Measurements from ENCODE around the gene DDAH1.

DDAH1 gene

DNA sequence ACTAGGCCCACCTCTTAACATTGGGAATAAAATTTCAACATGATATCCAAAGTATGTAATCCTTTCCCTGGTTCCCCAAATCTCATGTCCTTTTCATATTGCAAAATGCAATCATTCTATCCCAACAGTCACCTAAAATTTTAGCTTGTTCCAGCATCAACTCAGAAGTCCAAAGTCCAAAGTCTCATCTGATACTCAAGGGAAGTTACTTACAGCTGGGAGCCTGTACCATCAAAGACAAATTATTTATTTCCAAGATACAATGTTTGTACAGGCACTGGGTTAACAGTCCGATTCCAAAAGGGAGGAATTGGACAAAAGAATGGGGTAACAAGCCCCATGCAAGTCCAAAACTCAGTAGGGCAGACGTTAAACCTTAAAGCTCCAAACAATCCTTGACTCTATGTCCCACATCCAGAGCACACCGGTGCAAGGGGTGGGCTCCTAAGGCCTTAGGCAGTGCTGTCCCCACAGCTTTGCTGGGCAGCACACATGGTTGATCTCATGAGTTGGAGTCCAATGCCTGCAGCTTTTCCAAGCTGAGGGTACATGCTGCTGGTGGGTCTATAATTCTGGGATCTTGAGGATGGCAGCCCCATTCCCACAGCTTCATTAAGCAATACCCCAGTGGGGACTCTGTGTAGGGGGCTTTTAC, 78.8 kb downstream of the DDAH1 start:
- DNase-seq = no peak

DNA sequence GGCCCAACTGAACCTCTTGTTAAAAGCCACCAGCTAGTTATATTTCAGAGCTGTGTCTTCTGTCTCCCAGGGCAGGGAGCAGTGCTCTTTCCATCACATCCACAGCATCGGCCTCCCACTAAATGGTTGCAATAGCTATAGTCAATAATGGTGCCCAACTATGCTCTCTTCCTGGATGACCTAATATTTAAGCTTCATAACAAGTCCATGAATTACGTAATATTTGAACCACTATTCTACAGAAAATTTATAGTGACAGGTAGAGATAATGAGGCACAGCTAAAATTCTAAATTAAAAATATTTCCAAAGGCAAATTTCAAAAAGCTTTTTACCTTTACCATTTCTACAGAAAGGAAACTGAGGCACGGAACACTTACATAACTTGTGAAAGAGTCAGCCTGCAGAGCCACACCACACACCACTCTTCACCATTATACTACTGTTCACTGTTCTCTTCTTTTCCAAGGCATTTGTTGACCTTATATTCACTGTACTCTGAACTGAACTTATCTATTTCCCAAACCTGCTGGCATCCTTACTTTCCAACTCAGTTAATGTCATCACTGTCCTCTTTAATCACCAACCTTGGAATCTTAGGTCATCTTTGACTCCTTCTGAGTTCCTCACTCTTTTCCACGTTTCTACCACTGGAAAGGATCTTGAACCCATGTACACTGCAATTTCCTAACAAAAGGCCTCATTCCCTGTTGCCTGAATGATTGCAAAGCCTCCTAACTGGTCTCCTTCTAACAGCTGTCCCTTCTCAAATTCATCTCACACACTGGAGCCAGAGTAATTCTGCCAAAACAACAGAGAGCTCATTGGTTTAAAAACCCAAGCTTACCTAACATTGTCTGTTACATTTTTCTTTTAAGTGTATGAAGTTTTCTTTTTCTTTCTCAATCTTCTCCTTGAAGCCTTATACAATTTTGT, 85.5 kb downstream of the DDAH1 start:
- no peak for DNase-seq

DNA sequence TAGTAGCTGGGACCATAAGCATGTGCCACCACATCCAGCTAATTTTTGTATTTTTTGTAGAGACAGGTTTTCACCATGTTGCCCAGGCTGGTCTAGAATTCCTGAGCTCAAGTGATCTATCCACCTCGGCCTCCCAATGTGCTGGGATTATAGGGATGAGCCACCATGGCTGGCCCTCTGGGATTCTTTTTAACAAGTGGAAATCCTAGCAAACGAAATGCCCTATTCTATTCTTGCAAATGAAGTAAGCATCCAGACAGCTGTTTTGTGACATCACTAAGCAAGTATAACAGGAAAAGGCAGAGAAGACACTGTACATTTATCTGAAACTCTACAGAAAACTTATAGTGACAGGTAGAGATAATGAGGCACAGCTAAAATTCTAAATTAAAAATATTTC, 86.4 kb downstream of the DDAH1 start:
- DNase-seq = no peak

DNA sequence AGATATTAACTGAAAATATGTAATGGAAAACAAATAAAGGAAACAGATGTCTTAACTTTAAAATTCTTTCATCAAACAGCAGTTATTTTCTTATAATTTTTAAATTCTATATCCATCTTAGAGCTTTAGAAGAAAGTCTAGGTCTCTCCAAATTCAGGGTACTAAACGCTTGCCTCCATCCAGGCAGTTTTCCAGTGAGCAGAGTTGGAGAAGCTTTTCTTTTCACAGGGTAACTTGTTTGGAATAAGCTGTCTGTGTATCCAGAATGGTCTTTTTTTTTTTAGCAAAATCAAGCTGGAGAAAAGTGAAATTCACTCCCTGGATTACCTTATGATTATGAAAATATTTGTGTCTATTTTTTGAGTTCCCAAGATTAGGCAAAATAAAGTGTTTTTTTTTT, 88.6 kb downstream of the DDAH1 start:
- no peak for DNase-seq

DNA sequence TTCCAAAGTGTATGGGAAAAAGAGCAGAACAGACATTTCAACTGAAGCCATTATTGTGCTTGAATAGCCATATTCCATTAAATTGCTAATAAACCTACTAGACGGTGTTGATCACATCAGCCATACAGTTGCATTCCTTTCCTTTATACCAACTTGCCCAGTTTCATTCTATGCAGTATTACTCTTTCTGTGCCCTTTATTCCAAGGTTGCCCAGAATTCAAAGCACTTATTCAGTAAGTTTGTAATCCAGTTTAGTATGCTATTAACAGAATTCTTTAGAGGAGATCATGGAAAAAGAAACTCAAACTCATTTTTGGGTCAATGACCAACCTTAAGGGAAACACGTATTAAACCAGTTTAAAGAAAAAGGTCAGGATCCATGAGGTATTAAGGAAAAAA, 89.5 kb downstream of the DDAH1 start:
- DNase-seq = no peak

DNA sequence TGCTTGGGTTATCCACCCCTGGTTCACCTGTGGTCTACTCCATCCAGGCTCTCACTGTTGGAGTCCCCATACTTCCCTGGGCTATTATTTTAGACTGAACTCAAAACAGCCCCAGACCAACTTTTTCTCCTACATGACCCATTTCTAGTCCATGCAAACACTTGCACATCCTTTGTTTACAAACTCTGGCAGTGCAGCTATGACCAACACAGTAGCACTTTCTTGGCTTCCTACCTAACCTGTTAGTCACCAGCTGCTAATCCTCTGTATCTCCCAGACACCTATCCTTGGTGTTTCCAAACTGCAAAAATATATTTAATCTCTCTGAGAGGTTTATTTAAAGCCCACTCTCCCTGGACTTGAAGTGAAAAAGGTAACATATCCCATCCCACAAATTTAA, 90.8 kb downstream of the DDAH1 start:
- no peak for DNase-seq

DNA sequence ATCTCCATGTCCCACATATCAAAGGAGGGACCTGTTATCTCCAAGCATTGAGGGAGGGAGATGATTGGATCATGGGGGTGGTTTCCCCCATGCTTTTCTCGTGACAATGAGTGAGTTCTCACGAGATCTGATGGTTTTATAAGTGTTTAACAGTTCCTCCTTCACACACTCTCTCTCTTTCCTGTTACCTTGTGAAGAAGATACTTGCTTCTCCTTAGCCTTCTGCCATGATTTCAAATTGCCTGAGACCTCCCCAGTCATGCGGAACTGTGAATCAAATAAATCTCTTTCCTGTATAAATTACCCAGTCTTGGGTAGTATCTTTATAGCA, 91.6 kb downstream of the DDAH1 start:
- DNase-seq = no peak

DNA sequence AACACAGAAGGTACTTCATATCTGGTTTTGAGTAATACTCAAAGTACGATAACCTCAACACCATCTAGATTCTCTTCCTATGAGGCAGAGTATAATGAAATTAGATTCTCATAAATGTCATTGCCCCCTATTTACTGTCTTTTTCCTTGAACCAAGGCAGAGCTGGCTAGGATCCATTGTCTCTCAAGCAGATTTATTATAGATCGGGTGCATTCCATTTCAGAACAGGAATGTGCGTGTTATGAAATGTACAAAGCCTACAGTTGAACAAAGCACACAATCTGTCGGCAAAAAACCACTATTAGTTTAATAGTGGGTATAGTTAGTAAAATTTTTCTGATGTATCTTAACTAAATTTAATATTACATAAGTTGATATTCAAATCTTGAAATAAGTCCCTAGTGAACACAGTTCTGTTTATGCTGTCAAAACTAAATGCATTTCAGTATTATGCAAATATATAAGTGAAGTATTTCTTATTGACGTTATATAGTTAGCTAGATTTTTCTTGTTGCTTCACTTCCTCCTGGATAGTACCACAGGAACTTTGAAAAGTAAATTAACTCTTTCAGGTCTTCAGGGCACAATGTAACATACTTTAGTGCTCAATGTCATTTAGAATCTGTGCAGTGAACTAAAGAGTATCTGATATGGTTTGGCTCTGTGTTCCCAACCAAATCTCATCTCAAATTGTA, 92.1 kb downstream of the DDAH1 start:
- no peak for DNase-seq

DNA sequence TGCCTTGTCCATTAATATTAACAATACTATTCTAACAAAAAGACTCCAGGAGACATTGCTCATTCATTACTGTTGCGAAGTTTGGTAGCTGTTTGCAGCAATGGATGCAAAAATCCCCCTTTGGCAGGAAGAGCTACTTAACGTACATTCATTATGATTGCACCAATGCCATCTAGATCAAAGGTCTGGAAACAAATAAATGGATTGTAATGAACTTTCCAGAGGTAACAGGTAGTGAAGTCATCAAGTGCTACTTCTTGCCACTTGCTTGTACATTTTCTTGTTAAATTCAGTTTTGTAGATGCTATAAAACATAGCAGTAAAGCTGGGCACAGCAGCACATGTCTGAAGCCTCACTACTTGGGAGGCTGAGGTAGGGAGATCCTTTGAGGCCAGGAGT, 93.9 kb downstream of the DDAH1 start:
- no peak for DNase-seq

DNA sequence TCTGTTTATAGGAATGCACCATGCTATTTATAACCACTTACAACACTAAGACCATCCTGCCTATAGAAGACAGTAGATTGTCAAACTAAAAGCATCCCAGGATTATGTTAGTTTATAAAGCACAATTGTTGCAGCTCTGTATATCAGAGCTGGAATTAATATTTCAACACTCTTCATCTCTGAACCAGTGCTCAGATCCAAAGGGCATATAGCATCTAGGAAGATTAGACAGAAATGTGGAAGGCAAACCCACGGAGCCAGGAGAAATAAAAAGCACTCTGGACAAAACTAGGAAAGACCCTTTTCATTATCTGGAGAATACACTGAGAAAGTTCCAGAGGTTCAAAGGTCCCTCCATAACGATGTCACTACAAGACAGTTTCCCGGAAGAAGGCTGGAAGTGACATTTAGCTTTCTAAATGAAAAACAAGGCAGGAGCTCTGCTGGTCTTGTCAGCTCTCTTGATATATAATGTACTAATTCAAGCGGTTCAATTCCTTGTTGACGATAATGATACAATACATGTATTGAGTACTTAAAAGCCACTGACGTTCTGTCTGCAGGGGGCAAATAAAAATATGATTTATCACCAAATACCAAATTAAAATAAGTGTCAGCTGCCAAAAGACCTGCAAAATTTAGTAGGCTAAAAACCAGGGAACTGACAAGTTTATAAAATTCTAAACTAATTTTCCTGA, 96.7 kb downstream of the DDAH1 start:
- no peak for DNase-seq

DNA sequence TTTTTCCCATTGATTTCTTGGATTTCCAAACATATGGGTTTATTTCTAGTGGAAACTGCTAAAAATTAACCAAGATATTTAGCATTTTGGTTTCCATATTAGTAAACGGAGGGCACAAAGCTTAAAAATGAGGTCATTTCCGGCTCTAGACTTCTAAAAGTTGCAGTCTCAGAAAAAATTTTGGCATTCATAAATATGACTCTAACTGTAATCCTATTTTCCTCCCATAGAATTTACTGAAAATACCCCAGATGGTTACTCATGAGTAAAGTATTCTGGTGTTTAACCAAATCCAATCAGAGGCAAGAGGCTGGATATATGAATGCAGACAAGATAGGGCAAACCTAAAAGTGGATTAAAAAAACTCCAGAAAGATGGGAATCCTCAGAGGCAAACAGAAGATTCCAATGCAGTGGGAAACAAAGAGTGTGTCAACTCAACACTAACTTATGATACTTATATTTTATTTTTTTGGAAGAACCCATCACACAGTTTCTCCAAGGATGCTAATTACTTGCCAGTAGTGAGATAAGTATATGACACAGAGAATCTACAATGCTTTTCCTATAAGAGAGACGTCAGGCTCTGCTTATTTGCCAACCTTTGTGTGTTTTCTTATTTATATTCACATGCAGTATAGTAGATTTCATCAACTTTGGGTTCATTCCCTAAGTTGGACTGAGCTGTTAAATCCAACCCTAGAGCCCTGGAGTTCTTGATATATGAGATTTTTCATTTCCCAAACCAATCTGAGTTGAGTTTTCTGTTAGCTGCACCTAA, 98.4 kb downstream of the DDAH1 start:
- DNase-seq = no peak

DNA sequence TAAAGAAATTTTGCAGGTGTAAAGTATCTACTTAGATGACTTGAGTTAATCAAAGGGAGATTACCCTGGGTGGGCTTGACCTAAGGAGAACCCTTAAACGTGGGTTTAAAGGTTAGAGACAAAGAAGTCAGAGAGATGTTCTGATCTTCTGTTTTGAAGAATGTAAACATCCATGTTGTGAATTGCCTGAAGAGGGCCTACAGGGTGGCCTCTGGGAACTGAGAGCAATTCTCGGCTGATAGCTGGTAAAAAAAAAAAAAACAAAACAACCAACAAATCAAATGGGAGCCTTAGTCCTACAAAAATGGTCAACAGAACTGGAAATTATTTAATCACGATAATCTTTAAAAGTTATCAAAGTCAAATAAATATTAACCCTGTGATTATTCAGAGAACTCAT, 99.1 kb downstream of the DDAH1 start:
- no peak for DNase-seq

DNA sequence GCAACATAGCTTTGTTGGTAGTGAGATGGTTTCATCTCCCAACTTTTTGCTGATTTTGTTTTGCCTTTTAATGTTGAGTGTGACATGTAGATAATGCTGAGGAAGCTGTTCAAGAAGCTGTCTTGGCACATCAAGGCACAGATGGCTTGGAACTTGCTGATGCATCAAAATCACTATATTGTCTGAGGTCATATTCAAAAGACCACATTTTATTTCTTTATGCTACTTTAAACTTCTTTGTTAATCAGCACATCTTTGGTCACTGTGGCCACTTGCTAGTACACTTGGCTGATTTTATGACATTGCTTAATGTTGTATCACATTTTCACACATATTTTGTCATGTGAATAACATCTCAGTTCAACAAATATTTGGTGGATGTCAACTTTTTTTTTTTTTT, 101.4 kb downstream of the DDAH1 start:
- no peak for DNase-seq

DNA sequence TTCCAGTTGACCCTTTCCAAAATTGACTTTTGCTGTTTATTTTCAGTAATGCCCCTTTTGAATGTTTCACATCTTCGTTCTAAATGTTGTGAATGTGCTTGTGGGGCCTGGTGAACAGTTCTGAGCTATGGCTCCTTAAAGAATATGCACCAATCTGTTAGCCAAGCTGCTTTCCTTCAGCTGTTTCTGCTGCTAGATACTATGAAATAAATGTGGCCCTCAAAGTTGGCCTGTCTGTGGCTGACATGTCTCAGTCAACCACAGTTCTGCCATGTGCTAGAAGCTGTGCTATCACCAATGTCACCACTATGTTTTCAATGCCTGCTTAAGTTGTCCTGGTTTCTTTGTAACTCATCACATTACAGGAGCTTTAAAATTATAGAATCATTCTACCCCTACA, 101.9 kb downstream of the DDAH1 start:
- no peak for DNase-seq

DNA sequence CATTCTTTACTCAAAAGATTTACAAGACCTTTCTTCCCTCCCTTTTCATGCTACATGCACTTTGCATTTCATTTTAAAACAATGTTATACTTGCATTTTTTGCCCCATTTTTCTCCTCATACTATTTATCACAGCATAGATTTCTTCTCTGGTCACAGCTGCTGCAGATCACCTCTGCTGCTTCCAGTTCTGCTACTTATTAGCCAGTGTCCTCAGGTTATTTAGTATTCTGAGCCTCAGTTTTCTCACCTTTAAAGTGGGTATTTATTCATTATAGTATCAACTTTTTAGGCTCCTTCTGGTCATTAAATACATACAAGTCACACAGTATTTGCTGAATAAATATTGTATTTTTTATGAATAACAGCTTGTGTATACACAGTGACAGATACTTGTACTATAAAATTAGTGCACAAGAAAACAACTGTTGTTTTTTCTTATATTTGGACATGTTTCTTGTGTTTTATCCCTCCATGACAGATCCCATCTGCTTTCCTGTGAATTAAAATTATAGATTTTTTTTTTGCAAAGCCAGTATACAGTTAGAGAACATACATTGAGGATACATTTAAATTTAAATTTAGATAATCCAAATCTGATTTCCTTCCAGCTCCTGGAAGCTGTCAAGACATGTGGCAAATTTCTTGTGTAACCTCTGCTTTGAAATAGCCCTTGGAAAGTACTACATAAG, 103.2 kb downstream of the DDAH1 start:
- DNase-seq = no peak

DNA sequence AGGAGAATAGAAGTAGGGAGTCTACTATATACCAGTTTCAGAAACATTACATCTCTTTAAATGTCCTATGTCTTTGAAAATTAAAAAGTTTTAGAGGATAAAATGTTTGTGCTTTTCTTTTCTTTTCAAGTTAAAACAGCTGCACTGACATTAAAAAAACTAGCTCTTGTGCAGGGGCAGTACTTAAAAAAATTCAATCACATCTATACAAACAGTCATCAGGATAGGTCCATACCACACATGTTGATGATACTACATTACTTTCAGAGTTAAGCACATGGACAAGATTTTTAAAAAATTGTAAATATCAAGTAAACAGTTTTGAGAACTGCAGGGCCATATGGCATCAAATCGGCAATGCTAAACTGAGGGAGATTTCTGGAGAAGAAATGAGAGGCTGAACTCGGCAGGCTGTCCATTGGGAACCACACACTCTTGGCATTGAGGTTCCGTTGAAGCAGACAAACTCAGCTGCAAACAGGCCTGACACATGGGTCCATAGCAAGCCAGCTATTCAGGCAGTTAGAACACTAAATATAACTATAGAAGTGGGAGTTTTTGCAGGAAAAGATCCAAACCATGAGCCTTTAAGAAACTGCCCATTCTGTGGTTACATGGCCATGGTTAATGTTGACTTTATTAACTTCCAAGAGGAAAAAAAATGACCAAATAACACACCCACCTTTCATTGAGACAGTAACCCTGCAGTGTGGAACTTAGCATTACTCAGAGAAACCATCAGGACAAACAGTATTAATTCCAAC, 104.0 kb downstream of the DDAH1 start:
- DNase-seq = no peak

DNA sequence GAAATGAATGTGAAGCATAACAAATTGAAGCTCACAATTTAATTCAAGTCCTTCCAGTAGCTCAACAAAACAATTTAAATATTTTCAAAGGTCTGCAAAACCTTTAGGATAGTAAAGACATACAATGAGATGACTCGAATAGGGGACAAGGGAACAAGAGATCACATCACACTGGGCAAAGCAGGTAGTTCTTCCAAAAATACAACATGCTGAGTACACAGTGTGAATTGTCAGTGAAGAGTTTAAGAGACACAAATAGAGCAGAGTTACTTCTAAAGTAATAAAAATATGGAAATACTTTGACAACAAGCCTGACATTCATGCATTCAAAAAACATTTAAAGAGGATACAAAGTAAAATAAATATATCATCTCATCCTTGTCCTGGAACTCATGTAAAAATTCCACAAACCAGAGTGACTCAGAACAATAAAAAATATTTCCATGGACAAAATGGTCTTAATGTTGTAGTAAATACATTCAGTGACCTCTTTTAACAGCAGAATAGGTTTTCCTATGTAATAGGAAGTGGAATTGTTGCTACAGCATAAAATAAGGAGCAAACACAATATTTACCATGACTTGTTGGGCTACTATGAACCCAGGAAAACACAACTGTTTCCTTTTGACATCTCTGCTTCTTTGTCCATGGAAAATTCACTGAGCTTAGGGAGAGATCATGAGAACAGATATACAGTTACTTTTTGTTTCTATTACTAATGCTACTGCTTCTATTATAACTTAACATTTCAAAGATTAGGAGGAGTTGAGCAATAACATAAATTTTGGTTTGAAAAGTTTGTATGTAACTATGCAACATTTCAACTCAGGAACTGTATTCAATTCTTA, 104.9 kb downstream of the DDAH1 start:
- no peak for DNase-seq

DNA sequence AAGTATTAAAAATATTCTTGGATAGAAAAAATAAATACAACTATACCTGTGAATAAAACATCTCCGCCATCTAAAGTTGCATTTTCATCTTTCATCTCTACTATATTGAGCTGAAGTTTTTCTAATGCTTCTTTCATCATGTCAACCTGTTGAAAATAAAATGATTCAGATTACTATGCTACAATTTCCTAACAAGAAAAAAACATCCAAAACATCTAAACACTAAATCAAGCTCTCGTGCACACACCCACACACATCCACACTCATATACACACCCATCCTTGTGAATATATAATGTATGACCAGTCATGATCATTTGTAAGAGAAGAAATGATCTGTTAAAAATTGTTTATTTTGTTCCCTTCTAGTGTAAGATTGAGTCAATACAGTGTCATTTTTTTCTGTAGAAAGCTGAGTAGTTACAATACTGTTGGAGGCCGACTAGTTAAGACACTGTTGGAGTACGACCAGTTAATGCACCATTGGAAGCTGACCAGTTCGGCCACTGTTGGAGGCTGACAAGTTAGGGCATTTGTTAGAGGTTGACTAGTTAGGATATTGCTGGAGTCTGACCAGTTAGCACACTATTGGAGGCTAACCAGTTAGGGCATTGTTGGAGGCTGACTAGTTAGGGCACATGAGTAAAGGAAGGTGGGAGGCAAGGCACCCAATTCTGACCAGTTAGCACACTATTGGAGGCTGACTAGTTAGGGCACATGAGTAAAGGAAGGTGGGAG, 106.1 kb downstream of the DDAH1 start:
- DNase-seq = no peak

DNA sequence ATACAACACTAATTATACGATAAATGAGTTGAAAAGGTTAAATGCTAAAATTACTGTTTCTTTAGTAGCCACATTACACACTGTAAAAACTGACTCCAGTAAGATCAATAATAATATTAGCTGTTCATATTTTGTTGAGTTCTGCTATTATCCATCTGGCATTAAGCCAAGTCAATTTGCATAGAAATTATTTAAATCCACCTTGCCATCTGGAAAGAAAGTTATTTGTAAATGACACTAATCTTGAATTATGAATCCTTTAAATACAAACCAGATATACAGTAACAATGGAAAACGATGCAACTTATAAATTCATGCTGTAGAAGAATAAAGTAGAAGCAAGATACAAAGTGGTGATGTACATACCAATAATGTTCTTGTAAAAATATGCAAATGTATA, 107.1 kb downstream of the DDAH1 start:
- DNase-seq = no peak

Data from activated effector memory CD4-positive, alpha-beta T cell treated with Interleukin-2 at 50 U/mL for 16 hours (primary cell).